Measurements from ENCODE around the gene NUP210L. TPM values are rescaled to one million over a fixed set of nuclear protein-coding genes. Genes with fewer than 3 reads are reported as not detected.

NUP210L gene
- total RNA-seq, 3 donors from 2014 or later (not counting 1 experiment from before 2014, with no cell fraction given): 0.13 to 0.24 (median 0.18) TPM

- 6% methylated on average over 3 of the region's 3 CpGs for WGBS (ENCODE audit: insufficient coverage)
- Histone ChIP-seq H3K9me3 (ENCODE audit: control insufficient read depth, insufficient read depth, low read length) (no peaks in the 10 kb centered on the region), H3K27ac (ENCODE audit: low read length) (peak overlapping the region; percentile 98), H3K4me3 (ENCODE audit: low read length) (peak overlapping the region; percentile 89), H3K4me1 (ENCODE audit: control insufficient read depth, insufficient read depth, low read length) (peaks cover 50% of the 10 kb centered on the region), H3K36me3 (ENCODE audit: control insufficient read depth, insufficient read depth, low read length) (peaks cover 52% of the 10 kb centered on the region), H3K27me3 (ENCODE audit: control insufficient read depth, insufficient read depth, low read length) (no peaks in the 10 kb centered on the region)
- H3K4me1 Mint-ChIP-seq: peaks cover 43 to 58% of the 10 kb centered on the region in 2 donors
- no peaks in the 10 kb centered on the region for H3K9me3 Mint-ChIP-seq
- H3K27me3 Mint-ChIP-seq (ENCODE audit: low read depth in 2 of 2): no peaks in the 10 kb centered on the region
- no peak for TF ChIP-seq CTCF (IDR thresholded peaks at IDR 0.05)
- ATAC-seq: no peak
- intact Hi-C loops (cut with micrococcal nuclease): loop anchor here (1.0 kb wide), 3 partner anchors 14 to 46 kb away; partner anchors contain the start of genes CRTC2 and RPS27
- DNase-seq: no peak
- H3K27ac Mint-ChIP-seq: peak overlapping the region; percentile 92 to 96
- H3K36me3 Mint-ChIP-seq: no peaks in the 10 kb centered on the region
- peak overlapping the region; percentile 94 for H3K4me3 Mint-ChIP-seq
Observed at GRCh38 chr1:153944827-153945117, 210.1 kb downstream of the NUP210L start.

GRCh38 chr1:153944005-153944826 is 210.7 kb downstream of the NUP210L start:
- no peaks in the 10 kb centered on the region for H3K36me3 Mint-ChIP-seq
- no peaks in the 10 kb centered on the region for H3K27me3 Mint-ChIP-seq (ENCODE audit: low read depth in 2 of 2)
- peak overlapping the region; percentile 92 to 96 for H3K27ac Mint-ChIP-seq
- 84% methylated on average over 11 of the region's 15 CpGs for WGBS (ENCODE audit: insufficient coverage)
- DNase-seq: peak in 1 of 2 donors; percentile 49
- H3K9me3 ChIP-seq (ENCODE audit: control insufficient read depth, insufficient read depth, low read length): no peaks in the 10 kb centered on the region
- TF ChIP-seq CTCF (IDR thresholded peaks at IDR 0.05): no peak
- intact Hi-C loops (cut with micrococcal nuclease): no loop called here
- peak overlapping the region; percentile 94 for H3K4me3 Mint-ChIP-seq
- H3K36me3 ChIP-seq (ENCODE audit: control insufficient read depth, insufficient read depth, low read length): peaks cover 56% of the 10 kb centered on the region
- H3K27me3 ChIP-seq (ENCODE audit: control insufficient read depth, insufficient read depth, low read length): no peaks in the 10 kb centered on the region
- peak overlapping the region; percentile 98 for H3K27ac ChIP-seq (ENCODE audit: low read length)
- H3K9me3 Mint-ChIP-seq: no peaks in the 10 kb centered on the region
- peak in 1 of 3 donors; percentile 2 for ATAC-seq
- H3K4me3 ChIP-seq (ENCODE audit: low read length): peak overlapping the region; percentile 89
- H3K4me1 Mint-ChIP-seq: peaks cover 46 to 63% of the 10 kb centered on the region in 2 donors
- peaks cover 50% of the 10 kb centered on the region for H3K4me1 ChIP-seq (ENCODE audit: control insufficient read depth, insufficient read depth, low read length)

- over 99% methylated on average over 9 of the region's 11 CpGs for WGBS (ENCODE audit: insufficient coverage)
- ATAC-seq (no peak), DNase-seq (no peak)
- Histone ChIP-seq H3K4me3 (ENCODE audit: low read length) (no peak overlapping the region), H3K36me3 (ENCODE audit: control insufficient read depth, insufficient read depth, low read length) (peaks cover 50% of the 10 kb centered on the region), H3K9me3 (ENCODE audit: control insufficient read depth, insufficient read depth, low read length) (no peaks in the 10 kb centered on the region), H3K27me3 (ENCODE audit: control insufficient read depth, insufficient read depth, low read length) (no peaks in the 10 kb centered on the region), H3K27ac (ENCODE audit: low read length) (peak overlapping the region; percentile 8), H3K4me1 (ENCODE audit: control insufficient read depth, insufficient read depth, low read length) (peaks cover 50% of the 10 kb centered on the region)
- TF ChIP-seq CTCF (IDR thresholded peaks at IDR 0.05): no peak
- H3K4me3 Mint-ChIP-seq: peak overlapping the region; percentile 53
- H3K9me3 Mint-ChIP-seq: no peaks in the 10 kb centered on the region
- no peaks in the 10 kb centered on the region for H3K36me3 Mint-ChIP-seq
- no peaks in the 10 kb centered on the region for H3K27me3 Mint-ChIP-seq (ENCODE audit: low read depth in 2 of 2)
- peak overlapping the region; percentile 70 to 92 for H3K27ac Mint-ChIP-seq
- peaks cover 46 to 66% of the 10 kb centered on the region in 2 donors for H3K4me1 Mint-ChIP-seq
- intact Hi-C loops (cut with micrococcal nuclease): no loop called here
Observed at GRCh38 chr1:153942766-153943549, 211.9 kb downstream of the NUP210L start.

Other genes with a start within 250 kb of the NUP210L start
- 10 to 100 TPM; 68.1 to 91.3 (median 75.5) TPM for gene GATAD2B, start 232.1 kb downstream of the NUP210L start, total RNA-seq
- 100 to 1,000 TPM; 244 to 322 (median 291) TPM for gene DENND4B, start 208.4 kb downstream of the NUP210L start, total RNA-seq
- 100 to 1,000 TPM; 144 to 166 (median 154) TPM for gene CRTC2, start 196.5 kb downstream of the NUP210L start, total RNA-seq
- gene SLC39A1, start 191.5 kb downstream of the NUP210L start, total RNA-seq: 10 to 100 TPM; 20.7 to 21.5 (median 21.2) TPM
- gene CREB3L4, start 187.2 kb downstream of the NUP210L start, total RNA-seq: 10 to 100 TPM; 10.8 to 16.8 (median 10.9) TPM
- gene JTB, start 177.4 kb downstream of the NUP210L start, total RNA-seq: 100 to 1,000 TPM in 2 of 3 donors, 10 to 100 TPM in 1; 96.9 to 107 (median 101) TPM
- under 1 TPM in 2 of 3 donors, not detected in 1; 0.25 to 0.73 TPM for gene RAB13, start 168.7 kb downstream of the NUP210L start, total RNA-seq
- gene RPS27, start 164.3 kb downstream of the NUP210L start, total RNA-seq: 1,000 to 10,000 TPM; 2,073 to 2,763 (median 2,323) TPM
- gene TPM3, start 37.0 kb upstream of the NUP210L start, total RNA-seq: 100 to 1,000 TPM; 516 to 622 (median 551) TPM
- gene CFAP141, start 51.3 kb upstream of the NUP210L start, total RNA-seq: 1 to 10 TPM in 1 of 3 donors, not detected in 2; 1.2 TPM
- 100 to 1,000 TPM; 195 to 220 (median 218) TPM for gene UBAP2L, start 65.9 kb upstream of the NUP210L start, total RNA-seq
- gene HAX1, start 117.6 kb upstream of the NUP210L start, total RNA-seq: 10 to 100 TPM; 36.5 to 52.8 (median 40.0) TPM
- gene AQP10, start 166.0 kb upstream of the NUP210L start, total RNA-seq: under 1 TPM in 1 of 3 donors, not detected in 2; 0.82 TPM
- 10 to 100 TPM; 47.8 to 67.5 (median 59.3) TPM for gene ATP8B2, start 170.5 kb upstream of the NUP210L start, total RNA-seq